GM19351 (cell line): ENCODE data around the gene CENPF.
"Not testable (repeated sequence)": the region's sequence is repeated elsewhere in the genome, so short reads cannot be mapped to it uniquely, and the experiment has no call there.

Source experiments
- ATAC-seq: cut with Tn5 transposase; IDR thresholded peaks from one replicate; pipeline ENCODE4 v1.9.1; 2021; ENCODE audit warnings: mild to moderate bottlenecking, moderate library complexity; ENCODE audit not compliant: unreplicated experiment

CENPF gene

GRCh38 chr1:214658175-214658574, 55.2 kb downstream of the CENPF start:
- ATAC-seq: no peak

GRCh38 chr1:214658785-214659184, 55.8 kb downstream of the CENPF start:
- ATAC-seq: no peak

GRCh38 chr1:214660190-214660589, 57.2 kb downstream of the CENPF start:
- ATAC-seq: no peak

GRCh38 chr1:214660900-214661299, 57.9 kb downstream of the CENPF start:
- no peak for ATAC-seq

- no peak for ATAC-seq
Observed at GRCh38 chr1:214662223-214662785, 59.3 kb downstream of the CENPF start.

GRCh38 chr1:214664651-214665433, 61.8 kb downstream of the CENPF start:
- ATAC-seq: no peak

- ATAC-seq: no peak
Observed at GRCh38 chr1:214665606-214666110, 62.7 kb downstream of the CENPF start.

GRCh38 chr1:214666674-214667073, 63.7 kb downstream of the CENPF start:
- no peak for ATAC-seq

GRCh38 chr1:214670098-214670497, 67.1 kb downstream of the CENPF start:
- ATAC-seq: no peak

GRCh38 chr1:214673029-214673428, 70.0 kb downstream of the CENPF start:
- ATAC-seq: not testable (repeated sequence)

- no peak for ATAC-seq
Observed at GRCh38 chr1:214673576-214673975, 70.6 kb downstream of the CENPF start.

- ATAC-seq: not testable (repeated sequence)
Observed at GRCh38 chr1:214675524-214675923, 72.5 kb downstream of the CENPF start.

- no peak for ATAC-seq
Observed at GRCh38 chr1:214676747-214677146, 73.8 kb downstream of the CENPF start.

- no peak for ATAC-seq
Observed at GRCh38 chr1:214677945-214678344, 75.0 kb downstream of the CENPF start.

GRCh38 chr1:214678386-214678785, 75.4 kb downstream of the CENPF start:
- ATAC-seq: no peak

- no peak for ATAC-seq
Observed at GRCh38 chr1:214683621-214684020, 80.6 kb downstream of the CENPF start.

GRCh38 chr1:214685906-214686305, 82.9 kb downstream of the CENPF start:
- no peak for ATAC-seq

GRCh38 chr1:214686497-214686896, 83.5 kb downstream of the CENPF start:
- ATAC-seq: no peak

- ATAC-seq: no peak
Observed at GRCh38 chr1:214688891-214689290, 85.9 kb downstream of the CENPF start.

- ATAC-seq: no peak
Observed at GRCh38 chr1:214694769-214695168, 91.8 kb downstream of the CENPF start.

- ATAC-seq: no peak
Observed at GRCh38 chr1:214698559-214698958, 95.6 kb downstream of the CENPF start.

- no peak for ATAC-seq
Observed at GRCh38 chr1:214700437-214700836, 97.4 kb downstream of the CENPF start.
